HG02588 (cell line): ENCODE data around the gene ZNF385D.

Source experiments
- ATAC-seq: cut with Tn5 transposase; IDR thresholded peaks from one replicate; pipeline ENCODE4 v1.9.1; 2021; ENCODE audit warnings: mild to moderate bottlenecking, moderate library complexity; ENCODE audit not compliant: unreplicated experiment

ZNF385D gene

DNA sequence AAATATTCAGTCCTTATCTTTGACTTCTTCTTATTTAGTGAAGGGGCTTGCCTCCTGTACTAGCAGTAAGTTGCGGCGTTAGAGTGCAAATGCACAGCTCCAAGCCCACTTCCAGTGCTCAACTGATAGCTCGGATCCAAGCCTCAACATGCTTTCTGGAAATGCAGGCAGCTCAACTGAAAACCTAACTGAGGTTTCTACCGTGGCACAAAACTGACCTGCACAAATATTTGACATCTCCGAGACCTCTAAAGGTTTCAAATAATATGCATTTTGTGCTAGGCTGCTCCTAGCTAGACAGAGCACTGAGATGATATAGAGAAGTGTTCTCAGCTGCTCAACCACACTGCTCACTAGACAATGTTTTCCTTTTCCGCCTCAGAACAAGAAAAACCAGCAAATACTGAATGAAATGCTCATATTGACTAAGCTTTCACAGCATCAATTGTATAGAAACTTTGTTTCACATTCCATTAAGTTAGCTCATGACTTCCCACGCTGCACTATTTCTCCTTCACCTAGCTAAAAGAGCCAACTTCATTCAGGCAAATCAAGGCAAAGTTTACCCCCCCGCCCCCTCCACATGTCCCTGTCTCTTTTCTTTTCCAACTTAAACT is 822 bp downstream of the ZNF385D start:
- no peak for ATAC-seq

DNA sequence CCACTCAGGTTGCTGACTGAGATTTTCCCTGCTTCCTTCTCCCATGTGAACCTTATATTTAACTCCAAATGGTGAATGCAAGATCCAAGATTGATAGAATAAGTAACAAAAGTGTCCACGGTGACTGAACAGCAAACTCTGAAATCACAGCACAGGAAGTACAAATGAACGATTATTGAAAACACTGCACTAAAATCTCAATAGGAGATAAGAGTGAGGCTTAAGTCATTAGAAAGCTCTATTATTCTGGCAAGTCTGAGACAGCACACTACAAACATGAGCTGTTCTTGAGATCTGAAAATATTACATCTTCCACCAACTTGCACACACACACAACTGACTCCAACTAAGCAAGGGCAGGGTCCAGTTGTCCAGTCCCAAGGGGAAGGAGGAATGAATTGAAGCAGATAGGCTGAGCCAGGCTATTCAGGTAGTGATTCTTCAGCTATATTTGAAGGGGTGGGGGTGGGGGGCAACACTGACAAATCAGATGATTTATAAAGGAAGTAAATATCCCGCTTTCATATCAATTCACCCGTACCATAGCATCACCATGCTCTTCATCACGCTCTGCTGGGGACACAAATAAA is 2.9 kb downstream of the ZNF385D start:
- no peak for ATAC-seq

DNA sequence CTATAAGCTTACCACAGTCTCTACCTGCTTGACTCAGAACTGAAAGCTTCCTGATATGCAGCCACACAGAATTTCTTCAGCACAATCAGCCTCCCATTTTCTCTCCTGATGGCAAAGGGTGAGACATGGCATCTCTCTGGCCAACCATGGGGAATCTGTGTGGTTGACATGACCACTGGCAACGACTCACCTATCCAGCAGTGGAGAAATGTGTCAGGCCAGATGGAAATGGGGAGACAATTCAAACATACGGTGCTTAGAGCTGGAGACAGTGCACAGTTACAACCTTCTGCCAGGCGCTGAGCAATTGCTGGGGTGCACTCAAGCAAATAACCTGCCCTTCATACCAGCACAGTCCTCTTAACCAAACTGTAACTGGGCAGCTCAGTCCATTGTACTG is 3.6 kb downstream of the ZNF385D start:
- no peak for ATAC-seq

DNA sequence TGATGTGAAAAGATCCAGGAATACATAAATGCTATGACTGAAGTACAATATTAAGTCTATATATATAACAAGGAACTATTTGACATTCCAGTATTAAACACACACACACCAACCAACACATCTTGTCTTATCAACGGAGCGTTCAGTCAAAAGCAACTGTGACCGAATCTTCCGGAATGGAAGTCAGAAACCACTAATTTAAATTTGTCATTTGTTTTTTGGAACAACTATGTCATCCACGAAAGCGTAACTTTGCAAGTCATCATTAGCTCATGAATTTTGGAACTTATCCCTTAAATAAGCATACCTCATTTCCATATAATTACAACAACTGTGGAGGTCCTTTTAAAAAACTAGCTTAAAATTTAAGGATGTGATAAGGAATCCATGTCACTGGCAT is 5.0 kb downstream of the ZNF385D start:
- no peak for ATAC-seq

DNA sequence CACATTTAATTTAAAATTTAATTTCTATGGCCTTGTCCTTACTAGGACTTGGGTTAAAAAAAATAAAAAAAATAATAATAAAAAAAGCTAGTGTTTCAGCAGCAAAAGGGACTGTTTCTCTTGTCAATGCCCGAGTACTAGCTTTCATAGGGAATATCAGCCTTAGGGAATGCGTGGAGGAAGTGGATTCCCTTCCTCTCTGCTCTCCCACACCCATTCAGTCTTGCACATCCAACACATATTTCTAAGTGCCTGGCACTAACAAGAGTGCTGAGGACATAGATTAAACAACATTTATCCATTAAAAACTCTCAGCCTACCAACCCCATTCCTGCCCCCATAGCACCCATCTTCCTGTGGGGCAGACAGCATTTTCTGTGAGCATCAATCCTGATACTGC is 6.2 kb downstream of the ZNF385D start:
- no peak for ATAC-seq

DNA sequence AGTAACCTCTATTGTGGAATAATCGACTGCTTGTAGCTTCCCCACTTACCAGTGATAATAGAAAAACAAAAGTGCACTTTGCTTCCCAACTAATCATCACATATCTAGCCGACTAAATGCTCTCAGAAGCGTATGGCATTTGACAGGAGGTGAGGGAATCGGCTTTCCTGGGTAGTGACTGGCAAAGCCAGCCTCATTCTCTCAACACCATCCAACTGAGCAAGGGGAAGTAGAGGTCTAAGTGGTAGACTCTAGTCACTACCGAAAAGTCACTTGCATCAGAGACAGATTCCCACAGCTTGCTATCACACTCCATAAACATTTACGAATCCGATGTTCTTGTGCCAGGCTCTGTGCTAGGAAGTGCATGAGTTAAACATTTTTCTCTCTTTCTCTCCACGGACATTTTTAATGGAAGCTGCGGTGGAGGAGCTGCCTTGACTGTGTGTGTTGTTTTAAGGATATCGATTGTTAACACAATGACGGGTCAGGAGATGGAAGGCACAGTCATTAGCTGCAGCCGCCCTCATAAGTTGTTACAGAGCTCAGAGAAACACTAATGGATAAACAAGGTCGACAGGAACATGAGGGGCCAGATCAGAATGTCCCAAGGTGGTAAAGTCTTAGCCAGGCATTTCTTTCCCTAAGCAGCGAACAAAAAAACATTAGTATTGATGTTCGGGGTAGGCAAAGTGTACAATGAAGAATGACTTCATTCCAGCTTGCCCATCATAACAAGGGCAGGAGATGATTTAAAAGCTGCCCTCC is 11.9 kb downstream of the ZNF385D start:
- no peak for ATAC-seq

DNA sequence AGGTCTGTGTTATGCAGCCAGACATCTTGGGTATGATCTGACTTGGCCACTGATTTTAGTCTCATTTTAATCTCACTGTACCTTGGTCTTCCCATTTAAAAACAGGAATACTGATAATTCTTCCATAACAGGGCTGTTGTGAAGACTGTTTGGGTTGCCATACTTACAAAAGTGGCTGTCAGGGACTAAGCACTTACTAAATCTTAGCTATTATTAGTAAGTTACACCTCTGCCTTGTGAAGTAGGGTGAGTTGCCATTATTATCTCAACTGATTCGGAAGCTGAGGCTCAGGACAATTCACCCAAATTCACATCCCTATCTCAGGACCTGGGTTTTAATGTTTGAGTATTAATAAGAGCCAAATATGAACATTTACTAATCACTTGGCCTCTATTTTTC is 12.7 kb downstream of the ZNF385D start:
- ATAC-seq: no peak

DNA sequence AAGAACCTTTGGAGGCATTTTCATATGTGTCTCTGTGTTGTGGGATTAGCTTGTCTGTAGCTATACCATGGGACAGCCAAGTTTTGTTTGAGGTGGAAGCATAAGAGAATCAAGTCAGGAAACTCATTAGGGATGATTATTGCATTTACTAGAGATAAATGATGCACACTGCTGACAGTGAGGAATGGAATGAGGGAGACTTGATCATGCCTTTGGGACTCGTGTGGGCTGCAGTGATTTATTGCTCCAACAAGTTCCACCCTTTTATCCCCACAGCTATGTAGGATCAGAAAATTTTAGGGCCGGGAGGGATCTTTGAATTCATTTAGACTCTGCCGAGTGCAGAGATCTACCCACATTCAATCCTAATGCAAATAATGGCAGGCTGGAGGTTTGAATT is 16.3 kb downstream of the ZNF385D start:
- ATAC-seq: no peak

DNA sequence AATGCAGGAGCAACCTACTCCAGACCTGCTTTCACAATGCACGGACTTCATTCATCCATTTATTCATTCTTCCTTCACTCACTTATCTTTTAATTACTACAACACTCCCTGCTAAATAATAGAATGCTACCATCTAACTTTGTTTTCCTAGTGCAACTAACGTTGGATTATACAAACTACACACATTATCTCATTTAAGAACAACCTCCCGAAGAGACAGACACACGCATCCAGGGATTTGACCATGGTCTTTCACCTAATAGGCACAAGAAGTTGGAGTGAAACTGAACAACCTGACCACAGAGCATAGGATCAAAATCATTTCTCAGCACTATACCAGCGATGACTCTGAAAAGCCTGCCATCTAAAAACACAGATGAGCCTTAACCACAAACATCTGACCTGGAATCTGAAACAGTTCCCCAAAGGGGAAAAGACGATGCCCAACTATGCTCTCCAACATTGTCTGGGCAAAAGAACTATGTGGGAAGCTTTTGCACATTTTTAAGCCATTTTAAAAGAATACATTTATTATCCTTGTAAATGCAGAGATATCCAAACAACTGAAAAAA is 21.0 kb downstream of the ZNF385D start:
- no peak for ATAC-seq

DNA sequence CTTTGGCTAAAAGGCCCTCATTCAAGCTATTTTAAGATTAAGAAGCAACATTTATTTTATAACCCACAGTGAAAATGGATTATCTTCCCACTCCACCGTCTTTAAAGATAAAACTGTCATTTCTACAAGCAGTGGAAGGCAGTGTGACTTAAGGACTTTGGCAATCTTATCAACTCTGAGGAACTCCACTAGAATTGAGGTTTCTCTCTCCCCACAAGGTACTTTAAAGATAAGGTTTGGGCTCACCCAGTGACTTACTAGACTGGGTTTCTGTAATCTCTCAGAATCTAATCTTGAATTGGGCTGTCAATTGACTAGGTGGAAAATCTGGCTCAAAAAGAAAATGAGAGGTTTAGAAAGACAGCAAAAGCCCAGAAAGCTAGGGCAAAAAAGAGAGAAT is 21.7 kb downstream of the ZNF385D start:
- no peak for ATAC-seq

DNA sequence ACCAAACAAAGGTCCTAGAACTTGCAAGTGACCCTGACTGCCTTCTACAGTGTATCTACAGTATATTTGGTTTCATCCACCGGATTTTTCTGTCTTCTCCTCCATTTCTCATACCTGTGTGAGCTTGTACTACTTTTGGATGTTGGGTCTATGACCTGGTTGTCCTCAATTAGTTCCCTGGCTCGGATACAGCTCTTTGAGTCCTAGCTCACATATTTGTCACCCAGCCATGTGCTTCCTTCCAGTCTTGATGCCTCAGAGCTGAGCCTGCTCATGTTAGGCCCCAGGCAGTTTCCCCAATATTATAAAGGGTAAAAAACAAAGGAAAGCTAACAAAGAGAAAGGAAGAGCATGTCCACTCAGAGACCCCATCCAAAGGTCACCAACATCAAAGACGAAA is 28.2 kb downstream of the ZNF385D start:
- ATAC-seq: no peak

DNA sequence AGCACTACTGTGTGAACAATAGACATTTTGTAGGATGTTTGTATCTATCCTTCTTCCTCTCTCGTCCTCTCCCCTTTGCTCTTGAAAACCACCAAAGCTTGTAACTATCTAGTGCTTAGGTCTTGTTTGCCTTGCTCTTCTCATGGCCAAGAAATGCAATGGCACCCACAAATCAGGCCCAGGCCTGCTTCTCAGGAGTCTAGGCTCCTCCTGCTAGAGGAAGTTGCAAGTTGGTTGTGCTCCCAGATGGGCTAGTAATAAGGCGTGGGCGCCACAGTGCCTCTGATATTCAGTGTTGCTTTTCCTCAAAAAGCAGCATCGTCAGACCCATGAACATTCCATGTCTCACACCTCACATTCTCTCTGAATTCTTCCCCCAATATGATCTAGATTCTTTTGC is 28.7 kb downstream of the ZNF385D start:
- ATAC-seq: no peak

DNA sequence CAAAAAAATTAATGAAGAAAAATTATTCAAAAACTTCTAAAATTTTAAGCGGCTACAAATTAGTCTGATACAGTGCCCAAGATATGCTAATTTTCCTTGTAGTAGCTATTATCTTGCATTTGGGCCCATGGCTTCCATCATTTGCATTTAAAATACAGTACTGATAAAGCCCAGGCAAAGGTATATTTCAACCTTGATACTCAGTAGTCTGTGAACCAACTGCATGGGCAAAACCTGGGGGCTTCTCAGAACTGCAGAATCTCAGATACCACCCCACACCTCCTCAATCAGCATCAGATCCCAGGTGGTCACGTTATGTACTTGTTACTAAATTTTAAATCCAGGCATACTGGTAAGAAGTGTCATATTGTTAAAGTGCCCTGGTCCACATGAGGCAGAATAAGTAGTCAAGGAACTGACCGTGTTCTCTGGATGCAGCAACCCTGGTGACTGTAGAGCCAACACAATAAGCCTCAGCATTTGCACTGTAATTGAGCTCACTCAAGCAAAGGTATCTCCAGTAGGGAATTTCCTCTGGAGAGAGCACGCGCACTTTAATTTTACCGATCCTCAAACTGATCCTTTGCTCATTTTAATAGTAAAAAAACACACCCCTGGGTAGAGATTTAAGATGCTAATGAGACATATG is 31.9 kb downstream of the ZNF385D start:
- no peak for ATAC-seq

DNA sequence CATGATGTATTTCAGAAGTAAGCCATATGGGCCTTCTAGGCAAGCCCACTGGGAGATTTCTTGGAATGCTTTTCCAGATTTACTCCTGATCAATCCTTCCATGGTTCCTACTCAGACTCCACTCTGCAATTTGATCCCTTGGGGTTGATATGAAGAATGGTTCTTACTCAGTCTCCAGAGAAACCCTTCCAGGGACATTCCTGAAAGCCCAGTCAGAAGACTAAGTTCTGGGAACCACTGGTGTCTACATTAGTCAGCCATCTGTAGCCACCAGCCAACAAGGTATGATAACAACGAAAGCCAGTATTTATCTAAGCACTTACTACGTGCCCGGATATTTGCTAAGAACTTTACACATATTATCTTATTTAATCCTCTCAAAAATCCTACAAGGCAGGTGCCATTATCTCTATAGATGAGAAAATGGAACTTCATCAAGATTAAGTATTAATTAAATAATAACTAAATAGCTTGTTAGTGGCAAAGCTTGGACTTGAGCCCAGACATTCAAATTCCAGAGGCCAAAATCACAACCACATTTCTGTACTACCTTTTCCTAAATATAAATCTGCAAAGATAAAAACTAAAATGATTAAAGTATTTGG is 32.7 kb downstream of the ZNF385D start:
- ATAC-seq: no peak

DNA sequence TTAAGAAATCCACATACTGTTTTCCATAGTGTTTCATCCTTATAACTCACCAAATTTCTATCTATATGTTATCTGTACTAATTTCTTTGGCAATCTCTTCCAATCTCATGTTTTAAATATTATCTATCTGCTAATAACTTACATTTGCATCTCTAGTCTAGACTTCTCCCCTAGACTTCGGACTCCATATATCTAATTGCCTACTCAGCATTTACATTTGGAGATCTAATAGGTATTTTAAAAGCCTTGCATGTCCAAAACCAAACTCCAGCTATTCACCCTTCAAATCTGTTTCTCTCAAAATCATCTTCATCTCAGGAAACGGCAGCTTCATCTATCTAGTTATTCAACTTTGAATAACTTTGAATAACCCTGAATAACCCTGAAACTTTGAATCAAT is 35.3 kb downstream of the ZNF385D start:
- ATAC-seq: no peak

DNA sequence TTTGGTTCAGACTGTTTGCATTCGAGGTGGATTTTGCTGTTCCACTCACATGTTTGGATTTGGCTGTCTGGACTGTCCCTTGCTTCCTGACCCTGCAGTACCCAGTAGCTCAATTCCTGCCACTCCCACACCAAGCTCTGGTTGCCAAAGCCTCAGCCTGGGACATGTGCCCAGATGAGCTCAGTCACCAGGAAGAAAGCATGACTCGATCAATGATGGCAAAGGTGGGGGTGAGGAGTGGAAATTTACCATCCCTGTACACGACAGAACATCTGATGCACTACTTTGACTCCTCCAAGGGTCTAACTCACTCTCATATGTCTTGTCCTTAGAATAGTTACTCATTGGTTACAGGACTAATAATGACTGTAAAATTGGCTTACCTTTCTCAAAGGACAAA is 45.2 kb downstream of the ZNF385D start:
- no peak for ATAC-seq

DNA sequence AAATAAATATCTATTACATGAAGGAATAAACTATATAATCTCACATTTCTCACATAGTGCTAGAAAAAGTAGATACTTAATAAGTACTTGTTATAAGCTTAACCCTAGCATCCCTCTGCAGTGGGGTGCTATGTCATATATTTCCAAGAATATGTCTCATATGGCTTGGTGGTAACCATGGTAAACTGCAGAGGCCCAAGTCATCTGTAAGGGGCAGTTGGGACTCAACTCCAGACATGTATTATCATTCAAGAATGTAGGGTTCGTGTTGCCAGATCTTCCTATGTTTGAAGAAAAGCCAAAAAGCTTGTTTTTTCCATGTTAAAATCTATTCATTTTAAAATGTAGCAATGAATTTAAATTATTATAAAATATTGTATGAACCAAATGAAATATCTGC is 46.2 kb downstream of the ZNF385D start:
- no peak for ATAC-seq

DNA sequence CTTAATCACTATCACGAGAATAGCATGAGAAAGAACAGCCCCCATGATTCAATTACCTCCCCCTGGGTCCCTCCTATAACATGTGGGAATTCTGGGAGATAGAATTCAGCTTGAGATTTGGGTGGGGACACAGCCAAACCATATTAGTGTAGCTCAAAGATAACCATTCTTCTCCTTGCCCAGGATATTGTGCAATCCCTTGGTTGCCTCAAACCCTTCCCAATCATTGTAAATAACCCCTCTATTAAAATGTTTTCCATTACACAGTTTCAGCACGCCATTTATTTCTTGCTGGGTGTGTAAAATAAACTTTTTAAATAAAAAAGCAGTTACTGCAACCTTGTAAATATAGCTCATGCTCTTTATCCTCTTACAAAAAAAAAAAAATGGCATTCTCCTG is 47.7 kb downstream of the ZNF385D start:
- ATAC-seq: no peak

DNA sequence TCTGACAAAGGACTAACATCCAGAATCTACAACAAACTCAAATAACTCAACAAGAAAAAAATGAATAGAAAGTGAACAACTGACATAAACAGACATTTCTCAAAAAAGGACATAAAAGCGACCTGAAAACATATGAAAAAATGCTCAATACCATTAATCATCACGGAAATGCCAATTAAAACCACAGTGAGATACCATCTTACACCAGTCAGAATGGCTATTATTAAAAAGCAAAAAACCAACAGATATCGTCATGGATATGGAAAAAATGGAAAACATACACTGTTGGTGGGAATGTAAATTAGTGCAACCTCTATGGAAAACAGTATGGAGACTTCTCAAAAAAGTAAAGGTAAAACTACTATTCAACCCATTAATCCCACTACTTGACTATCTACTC is 53.3 kb downstream of the ZNF385D start:
- no peak for ATAC-seq

DNA sequence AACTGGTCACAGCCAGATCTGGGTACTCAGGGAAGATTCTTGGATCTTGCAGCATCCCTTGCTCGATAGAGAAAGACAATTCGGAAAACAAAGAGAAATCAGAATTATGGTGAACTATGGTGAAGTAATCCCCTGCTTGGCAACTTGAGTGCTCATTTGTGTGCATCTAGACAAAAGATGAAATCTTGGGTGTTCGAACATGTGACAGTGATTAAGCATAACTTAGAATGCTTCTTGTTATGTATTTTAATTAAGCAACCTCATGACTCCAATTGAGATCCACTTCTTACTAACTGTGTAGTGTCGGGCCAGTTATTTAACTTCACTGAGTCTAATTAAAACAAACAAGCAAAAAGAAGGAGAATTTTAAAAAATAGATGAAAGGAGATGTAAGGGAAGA is 56.5 kb downstream of the ZNF385D start:
- no peak for ATAC-seq

DNA sequence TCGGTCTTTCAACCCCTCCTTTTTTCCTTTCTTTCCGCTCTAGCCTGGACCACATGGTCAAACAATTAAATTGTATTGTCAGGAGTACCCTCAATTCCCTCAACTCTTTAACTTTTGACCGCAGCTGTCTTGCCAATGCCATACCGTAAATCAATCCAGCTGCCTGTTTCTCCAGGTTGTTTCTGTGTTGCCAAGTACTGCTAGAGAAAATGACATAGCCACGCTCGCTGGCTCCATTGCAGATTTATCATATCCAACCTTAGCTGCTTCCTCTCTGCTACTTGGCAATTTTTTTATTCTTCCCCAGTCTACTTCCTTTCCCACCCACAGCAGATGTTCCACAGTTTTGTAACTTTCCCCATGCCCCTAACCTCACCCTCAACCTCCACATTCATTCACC is 60.0 kb downstream of the ZNF385D start:
- no peak for ATAC-seq
